Tibial nerve (tissue), 4 donors: Measurements from ENCODE around the gene PTCD1. TPM values are rescaled to one million over a fixed set of nuclear protein-coding genes. Genes with fewer than 3 reads are reported as not detected.
A peak's percentile ranks its signal among the peaks of the same experiment; 100 is the strongest.

ENCODE experiments used
- DNase-seq, 2 donors: peaks; one replicate each; pipeline ENCODE4 v3.0.0-alpha.2; 2019; ENCODE audit warnings: low spot score in 2 of 2
- H3K27ac ChIP-seq, 4 donors: fragments of 200-600 bp; sonication (generic) in 3 of 4; one replicate each; pipeline ENCODE4 v1.5.1; 2017 to 2019; ENCODE audit warnings: mild to moderate bottlenecking in 1 of 4
- H3K27me3 ChIP-seq, 2 donors: fragments of 200-600 bp; sonication (generic) in 1 of 2; one replicate each; pipeline versions ENCODE4 v1.5.1 to v1.6.0; 2017 to 2019
- H3K36me3 ChIP-seq, 3 donors: fragments of 200-600 bp; sonication (generic); one replicate each; pipeline ENCODE4 v1.5.1; 2018 to 2019
- H3K4me1 ChIP-seq, 4 donors: fragments of 200-600 bp; sonication (generic) in 3 of 4; one replicate each; pipeline ENCODE4 v1.5.1; 2017 to 2019
- H3K4me3 ChIP-seq, 4 donors: fragments of 200-600 bp; sonication (generic) in 3 of 4; one replicate each; pipeline ENCODE4 v1.5.1; 2017 to 2019; ENCODE audit warnings: mild to moderate bottlenecking in 1 of 4, moderate library complexity in 1 of 4
- H3K9me3 ChIP-seq, 4 donors: fragments of 200-600 bp; sonication (generic) in 3 of 4; one replicate each; pipeline ENCODE4 v1.5.1; 2017 to 2019
- CTCF ChIP-seq, 5 experiments: fragments of 200-600 bp in 3 of 5; fragments of 450-650 bp in 2 of 5; sonication (generic) in 3 of 5; IDR thresholded peaks; one replicate each; pipeline ENCODE4 v1.5.1; 2016 to 2019; ENCODE audit warnings: antibody characterized with exemption in 5 of 5, mild to moderate bottlenecking in 3 of 5, moderate library complexity in 2 of 5
- EP300 ChIP-seq, 2 donors: sonication (generic); formaldehyde crosslinking; IDR thresholded peaks; one replicate each; pipeline ENCODE4 v1.6.1; 2017; ENCODE audit warnings: antibody characterized with exemption in 2 of 2, mild to moderate bottlenecking in 1 of 2
- POLR2A ChIP-seq, 2 donors: fragments of 450-650 bp; IDR thresholded peaks; one replicate each; pipeline ENCODE4 v1.6.1; 2017; ENCODE audit warnings: antibody characterized with exemption in 2 of 2, mild to moderate bottlenecking in 2 of 2, moderate library complexity in 2 of 2
- WGBS, 2 donors: methylation state at CpG; one replicate each; pipeline ENCODE4 v1.1.5; 2018; 5-methylcytosine and 5-hydroxymethylcytosine counted together
- total RNA-seq, 4 donors: library from RNA; depleted of rRNA; stranded (reverse); fragments of >200 nt; gene quantifications; one replicate each; pipeline ENCODE4 v1.1.0, GENCODE V29; 2016

The PTCD1 gene
- total RNA-seq: 10 to 100 TPM in 2 of 4 donors, 1 to 10 TPM in 2; 6.9 to 10.8 (median 9.5) TPM

- WGBS, 2 donors: 0 to 1% methylated on average over 17 to 32 of the region's 89 CpGs
- TF ChIP-seq CTCF (IDR thresholded peaks at IDR 0.05) (peak in 2 of 5 experiments; percentile 13 to 60), EP300 (IDR thresholded peaks at IDR 0.05) (peak in 1 of 2 donors; percentile 88), POLR2A (IDR thresholded peaks at IDR 0.05) (peak in 1 of 2 donors; percentile 54)
- Histone ChIP-seq H3K9me3 (no peaks in the 10 kb centered on the region), H3K4me1 (peaks cover 0 to 59% (median 29%) of the 10 kb centered on the region in 4 donors), H3K27ac (peak within 1 kb of the TSS; percentile 78 to 96 (median 88)), H3K36me3 (peaks cover 0 to 32% (median 0%) of the 10 kb centered on the region in 3 donors), H3K27me3 (no peaks in the 10 kb centered on the region), H3K4me3 (peak within 1 kb of the TSS; percentile 83 to 99 (median 99))
- DNase-seq: peak; percentile 82
Measured at GRCh38 chr7:99438573-99439480, at the start of gene PTCD1, which contains the start of gene CPSF4. TSS of gene PTCD1 (minus strand) at chr7:99438798. CDS start at chr7:99435242, 3,556 bp downstream. TSS of gene CPSF4 (plus strand) at chr7:99438943. CDS start at chr7:99439083, 140 bp downstream.

GRCh38 chr7:99485094-99485493, 46.5 kb upstream of the PTCD1 start:
- Histone ChIP-seq H3K36me3 (peaks cover 0 to 71% (median 0%) of the 10 kb centered on the region in 3 donors), H3K27ac (no peak overlapping the region), H3K4me3 (no peak overlapping the region), H3K9me3 (no peaks in the 10 kb centered on the region), H3K4me1 (no peaks in the 10 kb centered on the region), H3K27me3 (no peaks in the 10 kb centered on the region)
- no peak for DNase-seq
- 85 to 87% methylated on average over 5 of the region's 5 CpGs for WGBS, 2 donors
- TF ChIP-seq CTCF (IDR thresholded peaks at IDR 0.05) (no peak), EP300 (IDR thresholded peaks at IDR 0.05) (no peak), POLR2A (IDR thresholded peaks at IDR 0.05) (no peak)

GRCh38 chr7:99478464-99479440, 40.2 kb upstream of the PTCD1 start:
- H3K36me3 ChIP-seq: peaks cover 0 to 27% (median 0%) of the 10 kb centered on the region in 3 donors
- no peak for DNase-seq
- H3K4me1 ChIP-seq: peaks cover 0 to 39% (median 7%) of the 10 kb centered on the region in 4 donors
- no peaks in the 10 kb centered on the region for H3K9me3 ChIP-seq
- no peak overlapping the region for H3K4me3 ChIP-seq
- H3K27me3 ChIP-seq: no peaks in the 10 kb centered on the region
- H3K27ac ChIP-seq: peak overlapping the region in 2 of 4 donors; percentile 12 to 28
- TF ChIP-seq EP300 (IDR thresholded peaks at IDR 0.05): no peak
- TF ChIP-seq CTCF (IDR thresholded peaks at IDR 0.05): no peak
- no peak for TF ChIP-seq POLR2A (IDR thresholded peaks at IDR 0.05)
- WGBS, 2 donors: 59 to 61% methylated on average over 15 of the region's 15 CpGs

- Histone ChIP-seq H3K27me3 (no peaks in the 10 kb centered on the region), H3K9me3 (no peaks in the 10 kb centered on the region), H3K36me3 (peaks cover 0 to 21% (median 0%) of the 10 kb centered on the region in 3 donors), H3K4me3 (no peak overlapping the region), H3K4me1 (peaks cover 0 to 55% (median 16%) of the 10 kb centered on the region in 4 donors), H3K27ac (peak overlapping the region in 2 of 4 donors; percentile 16 to 52)
- TF ChIP-seq CTCF (IDR thresholded peaks at IDR 0.05) (no peak), POLR2A (IDR thresholded peaks at IDR 0.05) (no peak), EP300 (IDR thresholded peaks at IDR 0.05) (no peak)
- 33 to 57% methylated on average over 5 of the region's 5 CpGs for WGBS, 2 donors
- DNase-seq: no peak
Measured at GRCh38 chr7:99476107-99476506, 37.5 kb upstream of the PTCD1 start.
